HUES6 (cell line): ENCODE data around the gene PRRC1.

ENCODE experiments used
- H3K27ac ChIP-seq: 2 replicates; pipeline ENCODE4 v1.7.0; 2013; ENCODE audit warnings: low read depth, mild to moderate bottlenecking, low read length, inconsistent platforms
- H3K27me3 ChIP-seq: 2 replicates; pipeline ENCODE4 v1.6.1; 2013; ENCODE audit warnings: low read length; ENCODE audit not compliant: control insufficient read depth, insufficient read depth
- H3K36me3 ChIP-seq: 2 replicates; pipeline ENCODE4 v1.6.1; 2013; ENCODE audit warnings: low read length; ENCODE audit not compliant: control insufficient read depth, insufficient read depth
- H3K4me1 ChIP-seq: 2 replicates; pipeline ENCODE4 v1.6.1; 2013; ENCODE audit warnings: low read length; ENCODE audit not compliant: control insufficient read depth, insufficient read depth
- H3K4me3 ChIP-seq: 2 replicates; pipeline ENCODE4 v1.5.1; 2013; ENCODE audit warnings: low read depth, low read length
- H3K9ac ChIP-seq: one replicate; pipeline ENCODE4 v1.6.1; 2013; ENCODE audit warnings: mild to moderate bottlenecking, low read length
- H3K9me3 ChIP-seq: 2 replicates; pipeline ENCODE4 v1.6.1; 2013; ENCODE audit warnings: low read depth, low read length; ENCODE audit not compliant: control insufficient read depth, insufficient read depth

The PRRC1 gene

GRCh38 chr5:127582773-127583370, 65.4 kb downstream of the PRRC1 start:
- Histone ChIP-seq H3K27ac (no peak overlapping the region), H3K9ac (no peak overlapping the region)

DNA sequence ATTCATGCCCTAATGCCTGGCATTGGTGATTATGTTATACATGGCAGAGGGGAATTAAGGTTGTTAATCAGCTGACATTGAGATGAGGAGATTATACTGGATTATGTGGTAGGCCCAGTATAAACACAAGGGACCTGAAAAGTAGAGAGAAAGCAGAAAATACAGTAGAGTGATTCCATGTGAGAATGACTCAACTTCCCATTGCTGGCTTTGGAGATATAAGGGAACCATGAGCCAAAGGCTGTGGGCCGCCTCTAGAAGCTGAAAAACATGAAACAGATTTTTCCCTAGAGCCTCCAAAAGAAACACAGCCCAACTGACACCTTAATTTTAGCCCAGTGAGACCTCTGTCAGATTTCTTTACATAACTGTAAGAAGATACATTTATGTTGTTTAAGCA, 66.4 kb downstream of the PRRC1 start:
- H3K4me1 ChIP-seq = peaks cover 14% of the 10 kb centered on the region
- no peak overlapping the region for H3K9ac ChIP-seq
- H3K4me3 ChIP-seq = no peak overlapping the region
- no peaks in the 10 kb centered on the region for H3K36me3 ChIP-seq
- no peaks in the 10 kb centered on the region for H3K9me3 ChIP-seq
- H3K27me3 ChIP-seq = no peaks in the 10 kb centered on the region
- no peak overlapping the region for H3K27ac ChIP-seq

More at GRCh38 chr5:127582773-127583370, 65.4 kb downstream of the PRRC1 start:
- peaks cover 14% of the 10 kb centered on the region for H3K4me1 ChIP-seq
- H3K9me3 ChIP-seq = no peaks in the 10 kb centered on the region
- no peaks in the 10 kb centered on the region for H3K36me3 ChIP-seq
- H3K27me3 ChIP-seq = no peaks in the 10 kb centered on the region
- H3K4me3 ChIP-seq = no peak overlapping the region

- Histone ChIP-seq H3K9me3 (no peaks in the 10 kb centered on the region), H3K27ac (no peak overlapping the region; the same call in 1 of the 2 replicates), H3K36me3 (no peaks in the 10 kb centered on the region), H3K9ac (no peak overlapping the region), H3K27me3 (no peaks in the 10 kb centered on the region), H3K4me3 (no peak overlapping the region), H3K4me1 (peaks cover 29% of the 10 kb centered on the region)
Measured at GRCh38 chr5:127585661-127586060, 68.2 kb downstream of the PRRC1 start.

DNA sequence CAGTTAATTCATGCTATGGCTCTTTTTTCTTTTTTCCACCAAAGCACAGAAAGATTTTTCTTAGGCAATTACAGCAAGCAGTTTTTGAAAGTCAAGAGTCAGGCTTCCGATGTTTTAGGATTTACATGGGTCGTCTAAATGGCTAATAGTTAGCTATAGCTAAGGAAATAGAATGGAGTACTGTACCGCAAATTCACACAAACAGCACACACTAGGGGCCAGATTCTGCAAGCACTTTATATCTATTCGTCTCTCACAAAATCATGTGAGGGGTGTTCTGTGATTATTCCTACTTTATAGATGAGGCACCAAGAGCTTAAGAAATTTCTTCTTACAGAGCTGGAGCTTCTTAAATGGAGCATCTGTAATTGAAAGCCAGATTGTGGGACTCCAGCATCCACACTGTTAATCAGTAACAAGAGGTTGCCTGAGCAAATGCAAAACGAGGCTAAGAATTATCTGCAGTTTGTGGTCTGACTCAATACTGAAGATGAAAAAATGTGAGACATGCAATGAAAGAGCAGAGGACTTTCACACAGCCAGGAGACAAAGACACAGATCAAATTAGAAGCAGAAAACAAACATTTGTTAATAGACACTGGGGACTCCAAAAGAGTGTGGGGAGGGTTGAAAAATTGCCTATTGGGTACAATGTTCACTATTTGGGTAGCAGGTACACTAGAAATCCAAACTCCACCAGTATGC, 68.8 kb downstream of the PRRC1 start:
- H3K9ac ChIP-seq = no peak overlapping the region
- H3K4me3 ChIP-seq = no peak overlapping the region
- peaks cover 29% of the 10 kb centered on the region for H3K4me1 ChIP-seq
- no peaks in the 10 kb centered on the region for H3K9me3 ChIP-seq
- no peaks in the 10 kb centered on the region for H3K36me3 ChIP-seq
- no peaks in the 10 kb centered on the region for H3K27me3 ChIP-seq
- no peak overlapping the region for H3K27ac ChIP-seq

DNA sequence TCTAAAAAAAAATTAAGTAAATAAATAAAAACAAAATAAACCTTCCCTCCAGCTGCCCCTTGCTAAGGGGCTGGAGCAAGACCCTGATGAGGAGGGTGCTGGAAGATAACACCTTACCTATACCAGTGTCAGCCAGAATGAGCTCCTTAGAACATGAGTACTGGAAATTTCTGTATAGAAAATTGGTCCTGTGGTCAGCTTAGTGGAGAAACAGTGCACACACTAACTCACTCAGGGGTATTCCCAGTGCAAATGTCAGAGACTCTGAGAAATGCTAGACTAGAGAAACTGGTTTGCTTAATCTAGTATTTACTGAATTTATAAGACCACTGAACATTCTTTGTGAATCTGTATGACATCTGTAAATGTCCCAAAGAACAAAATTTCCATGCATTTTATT, 69.4 kb downstream of the PRRC1 start:
- Histone ChIP-seq H3K27me3 (no peaks in the 10 kb centered on the region), H3K36me3 (no peaks in the 10 kb centered on the region), H3K4me1 (peaks cover 29% of the 10 kb centered on the region), H3K27ac (no peak overlapping the region), H3K9me3 (no peaks in the 10 kb centered on the region), H3K4me3 (no peak overlapping the region), H3K9ac (no peak overlapping the region)

DNA sequence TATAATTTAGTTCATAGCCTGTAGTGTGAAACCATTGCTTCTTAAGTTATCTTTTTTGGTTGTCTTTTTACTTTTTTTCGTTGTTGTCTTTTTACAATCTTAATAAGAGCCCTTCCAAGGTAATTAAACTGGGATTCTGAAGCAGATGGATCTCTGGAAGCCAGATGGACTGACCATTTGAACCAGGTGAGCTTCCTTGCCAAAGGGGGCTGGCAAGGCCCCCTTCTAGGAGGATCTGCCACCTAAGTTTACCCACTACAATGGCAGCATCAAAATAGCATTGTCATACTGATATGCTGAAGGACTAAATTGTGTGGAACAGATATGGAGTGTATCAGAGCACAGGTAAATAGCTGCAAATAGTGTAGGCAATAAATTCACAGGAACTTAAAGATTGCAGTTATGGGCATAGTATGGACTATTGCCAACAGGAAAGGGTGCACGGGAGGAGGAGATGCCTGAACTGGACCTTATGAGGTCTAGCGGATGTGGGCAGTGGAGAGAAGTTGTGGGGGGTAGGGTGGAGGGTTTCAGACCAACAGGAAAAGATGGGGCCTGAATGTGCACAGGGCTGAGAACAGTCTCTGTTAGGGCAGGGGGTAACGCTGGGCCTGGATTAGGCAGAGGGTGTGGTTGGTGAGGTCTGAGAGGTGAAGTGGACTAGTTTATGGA, 69.9 kb downstream of the PRRC1 start:
- Histone ChIP-seq H3K4me3 (no peak overlapping the region), H3K9me3 (no peaks in the 10 kb centered on the region), H3K36me3 (no peaks in the 10 kb centered on the region), H3K27ac (no peak overlapping the region), H3K27me3 (no peaks in the 10 kb centered on the region), H3K4me1 (peaks cover 29% of the 10 kb centered on the region), H3K9ac (no peak overlapping the region)

DNA sequence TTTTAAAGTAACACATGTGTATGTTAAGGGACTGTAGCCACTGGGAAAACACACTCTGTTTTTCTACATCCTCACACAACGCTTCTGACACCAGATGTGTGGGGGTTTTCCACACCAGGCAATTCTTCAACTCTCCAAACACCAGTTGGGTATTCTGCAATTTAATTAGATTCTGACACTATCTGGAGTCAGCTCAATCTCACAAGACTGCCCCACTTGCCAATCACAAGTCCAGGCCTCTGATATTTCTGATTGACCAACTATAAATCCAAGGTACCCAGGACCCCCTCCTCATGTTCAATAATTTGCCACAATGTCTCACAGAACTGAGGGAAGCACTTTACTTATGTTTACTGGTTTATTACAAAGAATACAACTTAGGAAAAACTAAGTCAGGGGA, 70.9 kb downstream of the PRRC1 start:
- no peak overlapping the region for H3K9ac ChIP-seq
- no peak overlapping the region for H3K27ac ChIP-seq
- peaks cover 29% of the 10 kb centered on the region for H3K4me1 ChIP-seq
- no peaks in the 10 kb centered on the region for H3K36me3 ChIP-seq
- H3K27me3 ChIP-seq = no peaks in the 10 kb centered on the region
- no peak overlapping the region for H3K4me3 ChIP-seq
- H3K9me3 ChIP-seq = no peaks in the 10 kb centered on the region

DNA sequence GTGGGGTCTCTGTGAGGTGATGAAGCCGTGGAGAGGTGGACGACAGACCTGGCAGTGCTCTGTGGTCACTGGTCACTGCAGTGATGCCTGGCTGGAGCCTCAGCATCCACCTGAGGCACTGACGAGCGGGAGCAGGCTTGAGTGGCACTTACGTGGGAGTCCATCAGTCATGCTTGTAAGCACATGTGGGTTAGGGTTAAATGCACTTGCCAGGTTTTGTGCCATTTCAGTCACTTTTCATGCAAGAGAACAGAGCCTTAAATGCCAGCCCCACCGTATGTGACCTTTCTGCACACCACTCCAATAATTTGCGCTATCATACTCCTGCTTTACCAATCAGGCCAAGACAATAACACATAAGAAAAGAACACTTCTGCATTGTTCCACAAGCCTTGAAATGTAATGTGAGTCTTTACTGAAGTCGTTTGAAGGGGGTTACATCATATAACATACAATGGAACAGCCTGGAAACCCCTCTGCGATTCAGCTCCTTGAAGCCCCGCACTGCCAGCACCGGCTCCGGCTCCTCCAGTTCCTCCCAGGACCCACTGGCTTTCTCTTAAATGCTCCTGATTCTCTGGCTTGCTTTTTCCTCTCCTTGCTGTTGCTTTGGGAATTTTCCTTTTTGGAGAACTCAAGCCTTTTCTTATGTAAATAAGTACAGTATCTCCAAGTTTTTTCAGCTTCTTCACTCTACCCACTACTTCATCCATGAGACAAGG, 72.0 kb downstream of the PRRC1 start:
- Histone ChIP-seq H3K27me3 (no peaks in the 10 kb centered on the region), H3K4me3 (no peak overlapping the region), H3K36me3 (no peaks in the 10 kb centered on the region), H3K9me3 (no peaks in the 10 kb centered on the region), H3K27ac (no peak overlapping the region), H3K4me1 (peaks cover 29% of the 10 kb centered on the region), H3K9ac (no peak overlapping the region)

DNA sequence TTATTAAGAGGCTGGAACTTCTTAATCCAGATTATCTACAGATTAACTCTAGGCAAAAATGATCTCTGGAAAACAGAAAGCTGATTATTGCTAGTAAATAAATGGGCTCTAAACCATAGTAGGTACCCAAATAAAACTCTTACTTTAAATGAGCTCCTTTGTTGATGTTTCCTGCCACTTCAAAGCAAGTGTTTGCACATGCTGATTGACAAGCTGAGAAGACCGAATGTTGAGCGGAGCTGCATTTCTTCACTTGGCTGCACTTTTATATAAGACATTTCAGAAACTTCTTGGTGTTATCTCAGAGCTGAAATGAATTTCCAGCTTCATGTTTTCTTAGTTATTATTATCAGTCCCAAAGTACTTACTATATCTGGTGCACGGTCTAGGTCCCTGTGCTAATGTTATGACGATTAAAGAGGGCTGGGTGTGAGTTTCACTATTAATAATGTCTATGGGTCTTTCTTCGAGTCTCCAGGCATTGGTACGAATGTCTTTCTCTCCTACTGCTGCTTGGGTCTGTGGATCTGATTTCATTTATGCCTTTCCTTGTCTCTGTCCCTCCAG, 72.8 kb downstream of the PRRC1 start:
- no peak overlapping the region for H3K9ac ChIP-seq
- H3K27ac ChIP-seq = no peak overlapping the region
- no peaks in the 10 kb centered on the region for H3K9me3 ChIP-seq
- H3K27me3 ChIP-seq = no peaks in the 10 kb centered on the region
- H3K4me3 ChIP-seq = no peak overlapping the region
- H3K36me3 ChIP-seq = no peaks in the 10 kb centered on the region
- peaks cover 27% of the 10 kb centered on the region for H3K4me1 ChIP-seq

GRCh38 chr5:127595484-127596368, 78.3 kb downstream of the PRRC1 start:
- Histone ChIP-seq H3K9me3 (no peaks in the 10 kb centered on the region), H3K9ac (no peak overlapping the region), H3K27me3 (no peaks in the 10 kb centered on the region), H3K27ac (no peak overlapping the region), H3K4me1 (peaks cover 7% of the 10 kb centered on the region; the same call in 1 of the 2 replicates), H3K36me3 (no peaks in the 10 kb centered on the region), H3K4me3 (no peak overlapping the region)
